ENCODE data around the gene CLEC12A. TPM values are rescaled to one million over a fixed set of nuclear protein-coding genes. Genes with fewer than 3 reads are reported as not detected.

Gene CLEC12A
- not detected for polyA plus RNA-seq (2013, experiment 1 of 2)
- polyA plus RNA-seq (2013, experiment 2 of 2): not detected

DNA sequence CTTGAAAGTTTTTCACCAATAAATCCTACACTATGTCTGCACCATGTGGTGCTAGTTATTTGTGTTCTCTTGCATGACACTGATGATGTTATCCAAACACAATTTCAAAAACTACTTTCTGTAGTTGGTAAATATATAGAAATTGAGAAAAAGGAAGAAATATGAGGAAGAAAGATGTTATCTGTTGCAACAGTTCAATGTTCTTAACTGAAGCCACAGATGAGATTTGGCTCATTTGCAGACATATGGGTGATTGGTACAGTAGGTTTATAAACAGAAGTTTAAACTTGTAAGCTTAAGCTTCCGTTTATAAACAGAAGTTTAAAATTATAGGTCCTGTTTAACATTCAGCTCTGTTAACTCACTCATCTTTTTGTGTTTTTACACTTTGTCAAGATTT, at the start of gene CLEC12A:
Gene CLEC12A, plus strand, starts transcription at position 229 of the 400 bp plus-strand sequence. CDS start 188 bp downstream, outside the sequence.
- no peak within 1 kb of the TSS for H2AK5ac ChIP-seq (ENCODE audit: low read length)
- no peak within 1 kb of the TSS for H4K5ac ChIP-seq (ENCODE audit: low read length)
- H2BK5ac ChIP-seq (ENCODE audit: low read length): no peak within 1 kb of the TSS
- H3K79me2 ChIP-seq (ENCODE audit: control insufficient read depth, insufficient read depth, low read length): no peaks in the 10 kb centered on the region
- no peak within 1 kb of the TSS for H3K4ac ChIP-seq (ENCODE audit: low read depth, low read length)
- H4K8ac ChIP-seq (ENCODE audit: low read depth, low read length): no peak within 1 kb of the TSS
- H3K23ac ChIP-seq (ENCODE audit: low read length): no peak within 1 kb of the TSS
- no peak within 1 kb of the TSS for H3K9ac ChIP-seq (ENCODE audit: low read length)
- H3K4me2 ChIP-seq (ENCODE audit: low read length): no peak within 1 kb of the TSS
- H3K36me3 ChIP-seq (ENCODE audit: control insufficient read depth, insufficient read depth, low read length): no peaks in the 10 kb centered on the region
- H3K56ac ChIP-seq (ENCODE audit: low read length): no peak within 1 kb of the TSS
- no peak for DNase-seq
- WGBS (ENCODE audit: extremely low coverage, insufficient coverage, low lambda C conversion rate): no CpG with 5 or more reads among the region's 1 CpG
- H3K79me1 ChIP-seq (ENCODE audit: low read length): no peaks in the 10 kb centered on the region
- no peak within 1 kb of the TSS for H3K18ac ChIP-seq (ENCODE audit: low read length)
- no peaks in the 10 kb centered on the region for H3K4me1 ChIP-seq (ENCODE audit: control insufficient read depth, low read depth, low read length)
- H3K4me3 ChIP-seq (ENCODE audit: low read length): no peak within 1 kb of the TSS
- H3K27me3 ChIP-seq (ENCODE audit: insufficient read depth, low read length, poor library complexity): no peaks in the 10 kb centered on the region
- no peak within 1 kb of the TSS for H2BK120ac ChIP-seq (ENCODE audit: low read depth, low read length)
- no peak within 1 kb of the TSS for H3K27ac ChIP-seq (ENCODE audit: low read depth, low read length)
- H2BK15ac ChIP-seq (replicated peaks; ENCODE audit: low read depth): no peak within 1 kb of the TSS

GRCh38 chr12:9922429-9922828, 48.8 kb upstream of the CLEC12A start:
- Histone ChIP-seq H3K4me1 (ENCODE audit: control insufficient read depth, low read depth, low read length) (no peaks in the 10 kb centered on the region), H2BK5ac (ENCODE audit: low read length) (no peak overlapping the region), H4K5ac (ENCODE audit: low read length) (no peak overlapping the region), H3K18ac (ENCODE audit: low read length) (no peak overlapping the region), H3K36me3 (ENCODE audit: control insufficient read depth, insufficient read depth, low read length) (no peaks in the 10 kb centered on the region), H3K79me1 (ENCODE audit: low read length) (no peaks in the 10 kb centered on the region), H2BK15ac (replicated peaks; ENCODE audit: low read depth) (no peak overlapping the region), H3K27ac (ENCODE audit: low read depth, low read length) (no peak overlapping the region), H3K4me2 (ENCODE audit: low read length) (no peak overlapping the region), H3K4ac (ENCODE audit: low read depth, low read length) (no peak overlapping the region), H3K27me3 (ENCODE audit: insufficient read depth, low read length, poor library complexity) (no peaks in the 10 kb centered on the region), H2BK120ac (ENCODE audit: low read depth, low read length) (no peak overlapping the region), H3K4me3 (ENCODE audit: low read length) (no peak overlapping the region), H3K79me2 (ENCODE audit: control insufficient read depth, insufficient read depth, low read length) (no peaks in the 10 kb centered on the region), H2AK5ac (ENCODE audit: low read length) (no peak overlapping the region), H3K23ac (ENCODE audit: low read length) (no peak overlapping the region), H3K9ac (ENCODE audit: low read length) (no peak overlapping the region), H3K56ac (ENCODE audit: low read length) (no peak overlapping the region), H4K8ac (ENCODE audit: low read depth, low read length) (no peak overlapping the region)
- WGBS (ENCODE audit: extremely low coverage, insufficient coverage, low lambda C conversion rate): no CpG with 5 or more reads among the region's 1 CpG
- DNase-seq: no peak

DNA sequence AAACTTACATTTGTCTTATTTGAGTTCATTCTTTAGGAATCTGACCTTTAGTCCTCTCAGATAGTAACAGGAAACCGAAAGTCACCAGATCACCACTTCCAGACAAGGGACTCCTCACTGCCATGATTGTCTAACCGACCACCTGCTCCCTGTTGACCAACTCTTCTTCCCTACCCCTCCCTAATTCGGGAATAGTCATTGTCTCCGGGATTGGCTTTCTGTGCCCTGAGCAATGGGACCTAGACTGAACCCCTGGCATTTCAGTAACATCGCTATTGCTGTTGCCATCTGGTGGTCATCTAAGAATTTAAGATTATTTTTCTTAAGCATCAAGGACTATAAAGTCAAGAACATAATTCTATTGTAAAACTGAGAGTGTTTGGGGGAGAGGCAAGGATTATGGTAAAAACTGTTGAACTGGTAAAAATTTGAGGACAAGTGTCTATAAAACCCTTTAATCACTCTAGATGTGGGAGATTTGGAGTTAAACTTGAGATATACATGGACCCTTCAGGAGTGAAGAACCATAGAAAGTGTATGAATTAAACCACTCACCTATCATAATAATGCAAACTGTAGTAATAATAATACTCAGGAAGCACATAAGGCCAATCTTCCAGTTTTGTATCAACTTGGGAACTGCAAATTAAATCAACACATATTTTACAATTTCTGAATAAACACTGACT, 45.4 kb upstream of the CLEC12A start:
- Histone ChIP-seq H3K18ac (ENCODE audit: low read length) (no peak overlapping the region), H2AK5ac (ENCODE audit: low read length) (no peak overlapping the region), H3K4me2 (ENCODE audit: low read length) (no peak overlapping the region), H3K79me2 (ENCODE audit: control insufficient read depth, insufficient read depth, low read length) (no peaks in the 10 kb centered on the region), H4K8ac (ENCODE audit: low read depth, low read length) (no peak overlapping the region), H2BK5ac (ENCODE audit: low read length) (no peak overlapping the region), H3K79me1 (ENCODE audit: low read length) (no peaks in the 10 kb centered on the region), H3K4me1 (ENCODE audit: control insufficient read depth, low read depth, low read length) (no peaks in the 10 kb centered on the region), H3K36me3 (ENCODE audit: control insufficient read depth, insufficient read depth, low read length) (no peaks in the 10 kb centered on the region), H3K27me3 (ENCODE audit: insufficient read depth, low read length, poor library complexity) (no peaks in the 10 kb centered on the region), H3K9ac (ENCODE audit: low read length) (no peak overlapping the region), H3K4me3 (ENCODE audit: low read length) (no peak overlapping the region), H4K5ac (ENCODE audit: low read length) (no peak overlapping the region), H2BK15ac (replicated peaks; ENCODE audit: low read depth) (no peak overlapping the region), H3K27ac (ENCODE audit: low read depth, low read length) (no peak overlapping the region), H3K4ac (ENCODE audit: low read depth, low read length) (no peak overlapping the region), H2BK120ac (ENCODE audit: low read depth, low read length) (no peak overlapping the region), H3K23ac (ENCODE audit: low read length) (no peak overlapping the region), H3K56ac (ENCODE audit: low read length) (no peak overlapping the region)
- WGBS (ENCODE audit: extremely low coverage, insufficient coverage, low lambda C conversion rate): no CpG with 5 or more reads among the region's 5 CpGs
- peak; percentile 74 for DNase-seq

DNA sequence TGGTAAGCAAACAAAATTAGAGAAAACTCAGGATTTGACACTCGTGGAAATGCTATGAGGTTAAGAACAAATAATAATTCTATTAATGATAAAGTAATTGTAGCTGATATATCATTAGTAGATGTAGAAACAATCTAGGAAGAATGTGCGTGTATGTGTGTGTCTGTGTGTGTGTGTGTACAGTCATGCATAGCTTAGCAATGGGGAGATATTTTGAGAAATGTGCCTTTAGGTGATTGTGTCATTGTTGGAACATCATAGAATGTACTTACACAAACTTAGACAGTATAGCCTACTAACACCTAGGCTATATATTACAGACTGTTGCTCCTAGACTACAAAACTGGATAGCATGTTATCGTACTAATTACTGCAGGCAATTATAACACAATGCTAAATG, 44.3 kb upstream of the CLEC12A start:
- no peak overlapping the region for H3K4ac ChIP-seq (ENCODE audit: low read depth, low read length)
- no peak overlapping the region for H3K9ac ChIP-seq (ENCODE audit: low read length)
- H3K79me2 ChIP-seq (ENCODE audit: control insufficient read depth, insufficient read depth, low read length): no peaks in the 10 kb centered on the region
- no peak for DNase-seq
- no peaks in the 10 kb centered on the region for H3K4me1 ChIP-seq (ENCODE audit: control insufficient read depth, low read depth, low read length)
- H4K8ac ChIP-seq (ENCODE audit: low read depth, low read length): no peak overlapping the region
- H3K23ac ChIP-seq (ENCODE audit: low read length): no peak overlapping the region
- no peak overlapping the region for H3K56ac ChIP-seq (ENCODE audit: low read length)
- H3K27me3 ChIP-seq (ENCODE audit: insufficient read depth, low read length, poor library complexity): no peaks in the 10 kb centered on the region
- H3K4me3 ChIP-seq (ENCODE audit: low read length): no peak overlapping the region
- no peak overlapping the region for H2BK120ac ChIP-seq (ENCODE audit: low read depth, low read length)
- no peak overlapping the region for H2BK15ac ChIP-seq (replicated peaks; ENCODE audit: low read depth)
- H3K27ac ChIP-seq (ENCODE audit: low read depth, low read length): no peak overlapping the region
- H2AK5ac ChIP-seq (ENCODE audit: low read length): no peak overlapping the region
- H3K4me2 ChIP-seq (ENCODE audit: low read length): no peak overlapping the region
- no peak overlapping the region for H3K18ac ChIP-seq (ENCODE audit: low read length)
- H2BK5ac ChIP-seq (ENCODE audit: low read length): no peak overlapping the region
- H4K5ac ChIP-seq (ENCODE audit: low read length): no peak overlapping the region
- no peaks in the 10 kb centered on the region for H3K79me1 ChIP-seq (ENCODE audit: low read length)
- no CpG with 5 or more reads among the region's 3 CpGs for WGBS (ENCODE audit: extremely low coverage, insufficient coverage, low lambda C conversion rate)
- no peaks in the 10 kb centered on the region for H3K36me3 ChIP-seq (ENCODE audit: control insufficient read depth, insufficient read depth, low read length)

GRCh38 chr12:9928607-9929006, 42.6 kb upstream of the CLEC12A start:
- no peak overlapping the region for H3K56ac ChIP-seq (ENCODE audit: low read length)
- H2BK120ac ChIP-seq (ENCODE audit: low read depth, low read length): no peak overlapping the region
- no peak overlapping the region for H3K18ac ChIP-seq (ENCODE audit: low read length)
- H3K4me2 ChIP-seq (ENCODE audit: low read length): no peak overlapping the region
- H3K27me3 ChIP-seq (ENCODE audit: insufficient read depth, low read length, poor library complexity): no peaks in the 10 kb centered on the region
- H2AK5ac ChIP-seq (ENCODE audit: low read length): no peak overlapping the region
- H3K36me3 ChIP-seq (ENCODE audit: control insufficient read depth, insufficient read depth, low read length): no peaks in the 10 kb centered on the region
- no peaks in the 10 kb centered on the region for H3K79me1 ChIP-seq (ENCODE audit: low read length)
- no CpG with 5 or more reads among the region's 3 CpGs for WGBS (ENCODE audit: extremely low coverage, insufficient coverage, low lambda C conversion rate)
- H2BK15ac ChIP-seq (replicated peaks; ENCODE audit: low read depth): no peak overlapping the region
- no peak overlapping the region for H3K9ac ChIP-seq (ENCODE audit: low read length)
- H4K8ac ChIP-seq (ENCODE audit: low read depth, low read length): no peak overlapping the region
- no peak overlapping the region for H3K4ac ChIP-seq (ENCODE audit: low read depth, low read length)
- no peak overlapping the region for H2BK5ac ChIP-seq (ENCODE audit: low read length)
- H3K4me3 ChIP-seq (ENCODE audit: low read length): no peak overlapping the region
- H3K4me1 ChIP-seq (ENCODE audit: control insufficient read depth, low read depth, low read length): no peaks in the 10 kb centered on the region
- H3K27ac ChIP-seq (ENCODE audit: low read depth, low read length): no peak overlapping the region
- H3K23ac ChIP-seq (ENCODE audit: low read length): no peak overlapping the region
- H3K79me2 ChIP-seq (ENCODE audit: control insufficient read depth, insufficient read depth, low read length): no peaks in the 10 kb centered on the region
- no peak for DNase-seq
- no peak overlapping the region for H4K5ac ChIP-seq (ENCODE audit: low read length)

GRCh38 chr12:9931245-9931644, 40.0 kb upstream of the CLEC12A start:
- no CpG with 5 or more reads among the region's 3 CpGs for WGBS (ENCODE audit: extremely low coverage, insufficient coverage, low lambda C conversion rate)
- Histone ChIP-seq H3K79me2 (ENCODE audit: control insufficient read depth, insufficient read depth, low read length) (no peaks in the 10 kb centered on the region), H3K23ac (ENCODE audit: low read length) (no peak overlapping the region), H3K4me3 (ENCODE audit: low read length) (no peak overlapping the region), H3K56ac (ENCODE audit: low read length) (no peak overlapping the region), H2BK15ac (replicated peaks; ENCODE audit: low read depth) (no peak overlapping the region), H3K18ac (ENCODE audit: low read length) (no peak overlapping the region), H3K4me2 (ENCODE audit: low read length) (no peak overlapping the region), H3K27ac (ENCODE audit: low read depth, low read length) (no peak overlapping the region), H3K4me1 (ENCODE audit: control insufficient read depth, low read depth, low read length) (no peaks in the 10 kb centered on the region), H3K36me3 (ENCODE audit: control insufficient read depth, insufficient read depth, low read length) (no peaks in the 10 kb centered on the region), H3K9ac (ENCODE audit: low read length) (no peak overlapping the region), H4K8ac (ENCODE audit: low read depth, low read length) (no peak overlapping the region), H2BK5ac (ENCODE audit: low read length) (no peak overlapping the region), H4K5ac (ENCODE audit: low read length) (no peak overlapping the region), H3K27me3 (ENCODE audit: insufficient read depth, low read length, poor library complexity) (no peaks in the 10 kb centered on the region), H2AK5ac (ENCODE audit: low read length) (no peak overlapping the region), H3K4ac (ENCODE audit: low read depth, low read length) (no peak overlapping the region), H3K79me1 (ENCODE audit: low read length) (no peaks in the 10 kb centered on the region), H2BK120ac (ENCODE audit: low read depth, low read length) (no peak overlapping the region)
- no peak for DNase-seq

All from mesendoderm (in vitro differentiated cells).